A549 (cell line): ENCODE measurements around the gene RET. TPM values are rescaled to one million over a fixed set of nuclear protein-coding genes. Genes with fewer than 3 reads are reported as not detected.
A peak's percentile ranks its signal among the peaks of the same experiment; 100 is the strongest.

Source experiments
- ATAC-seq, 2 experiments: fragments of 200-7000 bp in 1 of 2; fragments of >200 bp in 1 of 2; cut with Nextera tagmentation in 1 of 2; cut with Tn5 transposase in 1 of 2; 3 replicates each; pipeline versions ENCODE4 v1.8.0 to v1.9.1; 2018 to 2020; ENCODE audit warnings: mild to moderate bottlenecking in 1 of 2, moderate library complexity in 1 of 2
- CTCF ChIA-PET: fragments of 300-600 bp; sonication (Branson Sonifier 250); formaldehyde crosslinking; extraction: SDS; loops from one replicate; lab custom pipeline; 2021; ENCODE audit warnings: antibody characterized with exemption, inconsistent platforms; lab: Yijun Ruan, JAX
- POLR2A ChIA-PET: fragments of 350-600 bp; formaldehyde crosslinking; extraction: SDS; loops from one replicate; lab custom pipeline; 2021; ENCODE audit warnings: antibody characterized with exemption, inconsistent platforms; lab: Yijun Ruan, JAX
- DNase-seq, 2 experiments: peaks; one replicate each; pipeline versions ENCODE4 v3.0.0 to v3.0.0-alpha.2; 2011 to 2016; ENCODE audit warnings: low read depth in 1 of 2, low spot score in 1 of 2
- FAIRE-seq: peaks from 2 replicates; lab custom pipeline; 2011; peaks lifted over from hg19 to GRCh38; lab: Jason Lieb, UNC
- H3K27ac ChIP-seq, 2 experiments: fragments of >200 bp; sonication (Bioruptor Twin); formaldehyde crosslinking; 3 replicates each; pipeline ENCODE4 v1.5.1; 2016 to 2017
- H3K4me1 ChIP-seq: fragments of >200 bp; sonication (Bioruptor Twin); formaldehyde crosslinking; 3 replicates; pipeline ENCODE4 v1.6.1; 2016
- H3K4me2 ChIP-seq: fragments of >200 bp; sonication (Bioruptor Twin); formaldehyde crosslinking; 3 replicates; pipeline ENCODE4 v1.6.1; 2016
- H3K4me3 ChIP-seq: fragments of >200 bp; sonication (Bioruptor Twin); formaldehyde crosslinking; 3 replicates; pipeline ENCODE4 v1.5.1; 2016
- H3K9me3 ChIP-seq: fragments of >200 bp; sonication (Bioruptor Twin); formaldehyde crosslinking; 3 replicates; pipeline ENCODE4 v1.6.1; 2016
- BCL3 ChIP-seq: fragments of >200 bp; sonication (Bioruptor Twin); formaldehyde crosslinking; IDR thresholded peaks from 3 replicates; pipeline ENCODE4 v1.6.1; 2016
- CHD4 ChIP-seq: fragments of 200-600 bp; sonication (generic); IDR thresholded peaks from 2 replicates; pipeline ENCODE4 v1.6.1; 2016; ENCODE audit warnings: antibody characterized with exemption, mild to moderate bottlenecking, borderline replicate concordance
- CTCF ChIP-seq: fragments of >200 bp; sonication (Bioruptor Twin); formaldehyde crosslinking; IDR thresholded peaks from 3 replicates; pipeline ENCODE4 v1.5.1; 2016
- EHF ChIP-seq: fragments of 250-450 bp; sonication (Bioruptor Pico); IDR thresholded peaks from 2 replicates; pipeline ENCODE4 v1.5.0; 2020; ENCODE audit warnings: mild to moderate bottlenecking
- HDAC2 ChIP-seq: fragments of 200-600 bp; sonication (generic); IDR thresholded peaks from 2 replicates; pipeline ENCODE4 v1.6.1; 2016
- KDM1A ChIP-seq: fragments of 200-600 bp; sonication (generic); IDR thresholded peaks from 2 replicates; pipeline ENCODE4 v1.6.1; 2016; ENCODE audit warnings: low read depth, mild to moderate bottlenecking
- MYC ChIP-seq: IDR thresholded peaks from 2 replicates; pipeline ENCODE4 v1.6.1; 2012; ENCODE audit warnings: mild to moderate bottlenecking, inconsistent platforms, low read length, improper control_type of control experiment, borderline replicate concordance
- NFE2L2 ChIP-seq: fragments of 150-350 bp; conservative IDR thresholded peaks from 2 replicates; pipeline ENCODE4 v1.6.1; 2014; ENCODE audit warnings: low read length
- NR3C1 ChIP-seq: fragments of >200 bp; sonication (Bioruptor Twin); formaldehyde crosslinking; IDR thresholded peaks from 3 replicates; pipeline ENCODE4 v1.6.1; 2017
- PBX3 ChIP-seq: IDR thresholded peaks from 2 replicates; pipeline ENCODE4 v1.6.1; 2012
- PHF8 ChIP-seq: fragments of 200-600 bp; sonication (generic); IDR thresholded peaks from 2 replicates; pipeline ENCODE4 v1.6.1; 2016; ENCODE audit warnings: low read depth, mild to moderate bottlenecking, antibody characterized with exemption, moderate library complexity, borderline replicate concordance
- POLR2A ChIP-seq: IDR thresholded peaks from 2 replicates; pipeline ENCODE4 v1.6.1; 2012; ENCODE audit warnings: mild to moderate bottlenecking, low read length
- POLR2AphosphoS2 ChIP-seq: conservative IDR thresholded peaks from 2 replicates; pipeline ENCODE4 v1.6.1; 2012; ENCODE audit warnings: low read length, improper control_type of control experiment, inconsistent platforms
- REST ChIP-seq: fragments of 200-600 bp; sonication (generic); IDR thresholded peaks from 2 replicates; pipeline ENCODE4 v1.6.1; 2016; ENCODE audit warnings: antibody characterized with exemption, mild to moderate bottlenecking, moderate library complexity
- ZC3H11A ChIP-seq: fragments of 450-650 bp; IDR thresholded peaks from 2 replicates; pipeline ENCODE4 v1.6.1; 2014; ENCODE audit warnings: antibody characterized with exemption, mild to moderate bottlenecking
- ZFP36 ChIP-seq: fragments of 450-650 bp; IDR thresholded peaks from 2 replicates; pipeline ENCODE4 v1.6.1; 2014; ENCODE audit warnings: borderline replicate concordance; ENCODE audit not compliant: partially characterized antibody
- WGBS: methylation state at CpG from one replicate; pipeline ENCODE4 v1.1.6; 2017; ENCODE audit errors: missing lambda C conversion rate; 5-methylcytosine and 5-hydroxymethylcytosine counted together
- polyA plus RNA-seq, 4 experiments: library from polyadenylated mRNA; depleted of rRNA in 3 of 4; stranded (reverse); fragments of >200 nt; fragmentation: RNase III in 1 of 4; extraction: RNeasy Plus Mini Kit Qiagen cat#74134 plus additional on column Dnase treatment in 1 of 4; gene quantifications; 2 replicates in 3 of 4; 3 replicates in 1 of 4; pipeline ENCODE4 v1.2.3, GENCODE V29; 2011 to 2017

Gene RET
- polyA plus RNA-seq, 2 of the 4 experiments (the other 2 are of a cell fraction): 0.08 to 0.41 TPM

- CTCF ChIA-PET: interaction anchor here (1.3 kb wide), 1 partner anchor 10 kb away, joined by 5 read pairs; no protein-coding TSS in a partner anchor
- FAIRE-seq (no peak), DNase-seq (no peak), ATAC-seq (peak in 1 of 2 experiments; percentile 13; a peak in 2 of 6 replicates)
- POLR2A ChIA-PET: no interaction called here
- no peak overlapping the region for H3K27ac ChIP-seq
- H3K4me1 ChIP-seq: no peaks in the 10 kb centered on the region
- 43% methylated on average over 11 of the region's 14 CpGs for WGBS
- H3K4me2 ChIP-seq: no peak overlapping the region
- H3K4me3 ChIP-seq: no peak overlapping the region
- no peak for TF ChIP-seq CTCF
- TF ChIP-seq ZC3H11A: no peak
- TF ChIP-seq MYC: no peak
- TF ChIP-seq CHD4: no peak
- peaks cover 5% of the 10 kb centered on the region; the same call in 1 of the 3 replicates for H3K9me3 ChIP-seq
Measured at GRCh38 chr10:43037942-43038782, 38.7 kb upstream of the RET start.

- Histone ChIP-seq H3K4me2 (no peak overlapping the region), H3K4me1 (no peaks in the 10 kb centered on the region), H3K27ac (no peak overlapping the region), H3K4me3 (no peak overlapping the region), H3K9me3 (no peaks in the 10 kb centered on the region)
- POLR2A ChIA-PET: no interaction called here
- TF ChIP-seq NR3C1 (no peak), KDM1A (no peak), POLR2AphosphoS2 (no peak), HDAC2 (no peak), BCL3 (no peak)
- 49% methylated on average over 9 of the region's 15 CpGs for WGBS
- no peak for FAIRE-seq
- no peak for DNase-seq
- peak; percentile 16 to 23; a peak in 3 of 6 replicates for ATAC-seq
- CTCF ChIA-PET: interaction anchor here (1.3 kb wide), 1 partner anchor 9 kb away, joined by 5 read pairs; no protein-coding TSS in a partner anchor
Measured at GRCh38 chr10:43038783-43039623, 37.9 kb upstream of the RET start.

GRCh38 chr10:43039624-43040481 is 37.0 kb upstream of the RET start:
- H3K27ac ChIP-seq: no peak overlapping the region
- TF ChIP-seq POLR2A (no peak), NFE2L2 (no peak), PBX3 (no peak), ZFP36 (no peak), PHF8 (no peak), REST (no peak), EHF (CRISPR knock-in tag) (no peak)
- TF ChIP-seq, all 56 proteins: peak for 0
- FAIRE-seq: no peak
- no peak overlapping the region for H3K4me2 ChIP-seq
- no peak for ATAC-seq
- 70% methylated on average over 14 of the region's 21 CpGs for WGBS
- peaks cover 5% of the 10 kb centered on the region; the same call in 1 of the 3 replicates for H3K4me1 ChIP-seq
- POLR2A ChIA-PET: no interaction called here
- no peaks in the 10 kb centered on the region for H3K9me3 ChIP-seq
- DNase-seq: no peak
- no peak overlapping the region for H3K4me3 ChIP-seq
- CTCF ChIA-PET: interaction anchor here (1.3 kb wide), 1 partner anchor 8 kb away, joined by 5 read pairs; no protein-coding TSS in a partner anchor
